ENCODE results near the gene ASB2. TPM values are rescaled to one million over a fixed set of nuclear protein-coding genes. Genes with fewer than 3 reads are reported as not detected.

The ASB2 gene
- total RNA-seq, 1 donor from 2014 or later: 2.4 TPM

- no peak for TF ChIP-seq CTCF (IDR thresholded peaks at IDR 0.05)
- Histone ChIP-seq H3K36me3 (no peaks in the 10 kb centered on the region), H3K4me3 (no peak overlapping the region), H3K9me3 (no peaks in the 10 kb centered on the region), H3K27me3 (ENCODE audit: low read depth) (no peaks in the 10 kb centered on the region), H3K4me1 (peaks cover 3% of the 10 kb centered on the region), H3K27ac (no peak overlapping the region)
- no peak for DNase-seq
- intact Hi-C loops (cut with DNase I): no loop called here
- no peak for ATAC-seq
These were observed 31.9 kb downstream of the ASB2 start for GRCh38 chr14:93944348-93945069.

- TF ChIP-seq CTCF (IDR thresholded peaks at IDR 0.05): no peak
- Histone ChIP-seq H3K9me3 (no peaks in the 10 kb centered on the region), H3K27ac (no peak overlapping the region), H3K4me3 (no peak overlapping the region), H3K27me3 (ENCODE audit: low read depth) (peaks cover 6% of the 10 kb centered on the region), H3K4me1 (peaks cover 8% of the 10 kb centered on the region), H3K36me3 (no peaks in the 10 kb centered on the region)
- no peak for ATAC-seq
- DNase-seq: no peak
- intact Hi-C loops (cut with DNase I): no loop called here
These were observed 32.4 kb downstream of the ASB2 start for GRCh38 chr14:93943930-93944329.

GRCh38 chr14:93943052-93943451, 33.3 kb downstream of the ASB2 start:
- Histone ChIP-seq H3K27me3 (ENCODE audit: low read depth) (peaks cover 14% of the 10 kb centered on the region), H3K36me3 (no peaks in the 10 kb centered on the region), H3K4me1 (peaks cover 9% of the 10 kb centered on the region), H3K9me3 (no peaks in the 10 kb centered on the region), H3K27ac (no peak overlapping the region), H3K4me3 (no peak overlapping the region)
- intact Hi-C loops (cut with DNase I): no loop called here
- ATAC-seq (no peak), DNase-seq (no peak)
- no peak for TF ChIP-seq CTCF (IDR thresholded peaks at IDR 0.05)

GRCh38 chr14:93941293-93941910, 35.0 kb downstream of the ASB2 start:
- intact Hi-C loops (cut with DNase I): no loop called here
- Histone ChIP-seq H3K36me3 (no peaks in the 10 kb centered on the region), H3K27ac (no peak overlapping the region), H3K9me3 (no peaks in the 10 kb centered on the region), H3K27me3 (ENCODE audit: low read depth) (peaks cover 27% of the 10 kb centered on the region), H3K4me1 (peaks cover 9% of the 10 kb centered on the region), H3K4me3 (no peak overlapping the region)
- TF ChIP-seq CTCF (IDR thresholded peaks at IDR 0.05): no peak
- ATAC-seq: no peak
- DNase-seq: no peak

- DNase-seq: no peak
- Histone ChIP-seq H3K36me3 (no peaks in the 10 kb centered on the region), H3K4me3 (no peak overlapping the region), H3K9me3 (no peaks in the 10 kb centered on the region), H3K4me1 (peaks cover 9% of the 10 kb centered on the region), H3K27me3 (ENCODE audit: low read depth) (peaks cover 32% of the 10 kb centered on the region), H3K27ac (no peak overlapping the region)
- no peak for TF ChIP-seq CTCF (IDR thresholded peaks at IDR 0.05)
- intact Hi-C loops (cut with DNase I): no loop called here
- ATAC-seq: no peak
These were observed 35.9 kb downstream of the ASB2 start for GRCh38 chr14:93940437-93940836.

Measured in lower lobe of right lung (tissue), 2 donors.